Small intestine (tissue), 7 donors: ENCODE data around the gene ZDHHC4. TPM values are rescaled to one million over a fixed set of nuclear protein-coding genes. Genes with fewer than 3 reads are reported as not detected.

ENCODE experiments used
- DNase-seq, 2 donors: peaks; one replicate each; pipeline versions ENCODE4 v3.0.0 to v3.0.0-alpha.2; 2013
- FAIRE-seq: peaks from 2 replicates; lab custom pipeline; 2012; peaks lifted over from hg19 to GRCh38; lab: Jason Lieb, UNC
- H3K27ac ChIP-seq, 3 donors: one replicate each; pipeline ENCODE4 v1.5.1; 2013; ENCODE audit warnings: low read length in 2 of 3, mild to moderate bottlenecking in 2 of 3, control low read depth in 1 of 3, inconsistent platforms in 1 of 3, low read depth in 1 of 3, moderate library complexity in 1 of 3
- H3K27me3 ChIP-seq, 3 donors: one replicate each; pipeline ENCODE4 v1.6.1; 2013; ENCODE audit warnings: low read length in 3 of 3, inconsistent platforms in 1 of 3; ENCODE audit not compliant: control insufficient read depth in 3 of 3, insufficient read depth in 3 of 3
- H3K36me3 ChIP-seq, 3 donors: one replicate each; pipeline ENCODE4 v1.6.1; 2013; ENCODE audit warnings: low read length in 3 of 3, inconsistent platforms in 1 of 3, low read depth in 1 of 3, mild to moderate bottlenecking in 1 of 3, moderate library complexity in 1 of 3; ENCODE audit not compliant: control insufficient read depth in 3 of 3, insufficient read depth in 2 of 3
- H3K4me1 ChIP-seq, 3 donors: one replicate each; pipeline ENCODE4 v1.6.1; 2013; ENCODE audit warnings: low read length in 2 of 3, inconsistent platforms in 1 of 3, low read depth in 1 of 3, mild to moderate bottlenecking in 1 of 3, moderate library complexity in 1 of 3; ENCODE audit not compliant: control insufficient read depth in 3 of 3, insufficient read depth in 2 of 3
- H3K4me3 ChIP-seq, 3 donors: one replicate each; pipeline ENCODE4 v1.5.1; 2013; ENCODE audit warnings: low read length in 3 of 3, control low read depth in 1 of 3, inconsistent platforms in 1 of 3, low read depth in 1 of 3, mild to moderate bottlenecking in 1 of 3, moderate library complexity in 1 of 3
- H3K9me3 ChIP-seq, 2 donors: one replicate each; pipeline ENCODE4 v1.6.1; 2013; ENCODE audit warnings: low read depth in 1 of 2, low read length in 1 of 2; ENCODE audit not compliant: control insufficient read depth in 2 of 2, insufficient read depth in 1 of 2
- WGBS, 3 donors: extraction: QIAGEN DNeasy Blood & Tissue Kit; methylation state at CpG; one replicate each; pipeline ENCODE4 v1.1.7; 2013; 5-methylcytosine and 5-hydroxymethylcytosine counted together
- polyA plus RNA-seq, 4 donors: library from polyadenylated mRNA; stranded (reverse) in 3 of 4; unstranded in 1 of 4; fragments of 200-250 nt in 3 of 4; fragments of 120-200 nt in 1 of 4; gene quantifications; one replicate each; pipeline versions ENCODE4 v1.2.1 to v1.2.3, GENCODE V29; 2013
- donor health status: healthy with polysubstance abuse.
- donor health status: control.
- donor health status: control.
- donor health status: Bipolar disorder and iron deficiency.
- donor health status: healthy.

ZDHHC4 gene
- polyA plus RNA-seq, 4 donors: 34.0 to 67.2 (median 40.0) TPM

DNA sequence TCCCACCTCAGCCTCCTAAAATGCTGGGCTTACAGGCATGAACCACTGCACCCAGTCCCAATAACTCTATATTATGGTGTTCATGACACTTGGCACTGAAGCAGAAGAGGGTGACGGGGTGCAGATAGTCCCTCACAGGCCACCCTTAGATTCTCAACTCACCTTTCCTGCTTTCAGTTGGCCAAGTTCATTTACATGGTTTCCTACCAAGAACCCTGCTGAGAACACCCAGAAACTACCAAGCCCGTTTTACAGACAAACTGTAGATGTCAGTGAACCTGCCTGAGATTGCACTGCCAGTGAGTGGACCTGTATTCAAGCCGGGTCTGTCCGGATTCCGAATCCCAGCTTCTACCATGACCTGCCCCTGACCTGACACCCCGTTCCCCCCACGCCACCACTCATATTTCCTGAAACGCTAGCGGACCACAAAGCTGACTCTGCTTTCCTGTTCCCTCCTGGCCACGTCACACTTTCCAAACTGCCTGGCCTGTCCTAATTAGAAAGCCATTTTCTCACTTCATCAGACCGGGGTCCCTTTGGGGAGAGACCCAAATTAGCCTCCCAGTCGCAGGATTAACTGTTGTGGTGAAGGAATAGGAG lies 43.3 kb upstream of the ZDHHC4 start:
- Histone ChIP-seq H3K4me3 (no peak overlapping the region), H3K36me3 (no peaks in the 10 kb centered on the region), H3K27me3 (peaks cover 10 to 73% (median 10%) of the 10 kb centered on the region in 3 donors), H3K27ac (peak overlapping the region in 1 of 3 donors; percentile 32), H3K4me1 (peaks cover 0 to 4% (median 0%) of the 10 kb centered on the region in 3 donors), H3K9me3 (no peaks in the 10 kb centered on the region)
- FAIRE-seq: no peak
- WGBS, 3 donors: 41 to 51% (median 45%) methylated on average over 12 of the region's 12 CpGs
- no peak for DNase-seq

DNA sequence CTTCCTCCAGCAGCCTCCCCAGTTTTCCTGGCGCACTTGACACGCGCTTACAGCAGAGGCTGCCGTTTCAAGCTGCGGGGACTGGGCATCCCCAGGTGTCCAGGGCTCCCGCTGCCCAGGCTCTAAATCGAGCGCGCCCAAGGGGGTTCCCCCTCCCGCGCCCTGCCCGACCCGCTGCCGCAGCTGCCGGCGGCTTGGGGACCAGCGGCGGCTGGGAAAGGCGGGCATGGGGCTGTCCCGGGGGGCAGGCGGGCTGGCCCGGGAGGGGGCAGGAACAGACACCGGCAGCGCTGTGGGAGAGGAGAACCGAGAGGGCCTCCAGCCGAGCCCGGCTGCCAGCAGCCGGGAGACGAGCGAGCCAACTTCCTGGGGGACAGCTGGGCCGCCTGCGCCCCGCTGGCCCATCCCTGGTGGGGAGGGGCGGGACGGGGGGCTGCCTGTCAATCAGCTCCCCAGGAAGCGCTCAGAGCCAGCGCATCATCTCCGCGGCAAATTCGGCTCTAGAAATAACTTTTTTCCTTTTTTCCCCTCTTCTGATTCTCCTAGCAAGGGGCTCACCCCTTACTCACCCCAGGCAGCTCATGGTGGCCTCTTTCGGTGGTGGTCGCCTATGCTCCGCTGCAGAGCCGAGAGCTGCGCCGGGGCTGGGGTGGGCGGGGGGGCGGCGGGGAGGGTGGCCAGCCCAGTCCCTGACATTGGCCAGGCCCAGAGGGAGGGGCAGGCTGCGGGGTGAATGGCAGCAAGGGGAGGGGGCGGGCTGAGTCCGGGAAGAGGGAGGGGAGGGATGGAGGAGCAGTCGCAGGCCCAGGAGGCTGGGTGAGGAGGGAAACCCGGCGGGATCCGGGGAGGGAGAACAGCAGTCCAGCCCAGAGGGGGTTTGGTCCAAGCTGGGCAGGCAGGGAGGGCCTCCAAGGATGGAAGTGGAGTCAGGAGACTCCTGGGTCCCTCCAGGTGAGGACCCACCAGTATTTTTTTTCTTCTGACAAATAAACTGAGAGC lies 40.7 kb upstream of the ZDHHC4 start:
- Histone ChIP-seq H3K4me3 (no peak overlapping the region), H3K4me1 (no peaks in the 10 kb centered on the region)

DNA sequence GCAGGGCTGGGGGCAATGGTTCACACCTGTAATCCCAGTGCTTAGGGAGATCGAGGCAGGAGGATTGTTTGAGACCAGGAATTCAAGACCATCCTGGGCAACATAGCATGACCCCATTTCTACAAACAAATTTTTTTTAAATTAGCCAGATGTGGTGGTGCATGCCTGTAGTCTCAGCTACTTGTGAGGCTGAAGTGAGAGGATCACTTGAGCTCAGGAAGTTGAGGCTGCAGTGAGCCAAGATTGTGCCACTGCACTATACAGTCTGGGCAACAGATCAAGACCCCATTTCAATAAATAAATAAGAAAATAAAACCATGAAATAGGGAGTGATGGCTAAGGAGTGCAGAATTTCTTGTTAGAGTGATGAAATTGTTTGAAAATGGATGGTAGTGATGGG lies 34.9 kb upstream of the ZDHHC4 start:
- FAIRE-seq (no peak), DNase-seq (no peak)
- Histone ChIP-seq H3K27me3 (peaks cover 0 to 8% (median 4%) of the 10 kb centered on the region in 3 donors), H3K4me3 (no peak overlapping the region), H3K36me3 (no peaks in the 10 kb centered on the region), H3K9me3 (no peaks in the 10 kb centered on the region), H3K4me1 (no peaks in the 10 kb centered on the region), H3K27ac (no peak overlapping the region)
- WGBS, 3 donors: 83 to 90% (median 89%) methylated on average over 1 of the region's 1 CpG

More for the DNA sequence above, 40.7 kb upstream of the ZDHHC4 start:
- Histone ChIP-seq H3K9me3 (no peaks in the 10 kb centered on the region), H3K36me3 (no peaks in the 10 kb centered on the region), H3K27ac (no peak overlapping the region), H3K27me3 (peaks cover 7 to 57% (median 10%) of the 10 kb centered on the region in 3 donors)
- DNase-seq (no peak), FAIRE-seq (no peak)
- WGBS, 3 donors: 2 to 4% (median 4%) methylated on average over 30 to 56 of the region's 56 CpGs

DNA sequence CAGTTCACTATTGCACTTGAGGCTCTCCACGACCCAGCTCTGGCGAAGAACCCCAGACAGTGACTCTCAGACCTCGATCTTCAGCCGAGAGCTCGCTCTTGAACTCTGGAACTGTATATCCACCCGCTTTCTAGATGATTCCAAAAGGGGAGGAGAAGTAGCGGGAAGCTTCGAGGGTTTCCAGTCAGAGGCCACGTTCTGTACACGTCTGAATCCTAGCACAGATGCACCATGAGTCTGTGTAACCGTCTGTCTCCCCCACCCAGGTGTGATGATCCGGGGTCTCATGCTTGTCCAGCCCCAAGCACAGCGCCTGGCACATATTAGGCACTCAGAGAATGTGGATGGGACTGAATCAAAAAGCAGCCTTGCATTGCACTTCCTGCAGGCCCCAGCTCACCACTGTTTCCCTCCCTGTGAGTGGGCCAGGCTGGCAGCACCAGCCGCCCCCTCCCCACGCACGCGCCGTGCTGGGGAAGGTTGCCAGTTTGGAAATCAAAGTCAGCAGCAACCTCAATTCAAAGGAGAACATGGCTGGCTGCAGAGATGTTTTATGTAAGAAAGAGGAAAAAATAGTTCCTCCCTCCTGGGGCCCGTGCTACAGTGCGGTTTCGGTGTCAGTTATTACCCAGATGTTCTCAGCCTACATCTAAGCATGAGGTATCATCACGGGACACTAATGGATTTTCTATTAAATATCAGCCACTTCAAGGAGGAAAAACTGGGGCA lies 31.7 kb upstream of the ZDHHC4 start:
- Histone ChIP-seq H3K4me1 (no peaks in the 10 kb centered on the region), H3K27ac (no peak overlapping the region), H3K9me3 (no peaks in the 10 kb centered on the region), H3K36me3 (no peaks in the 10 kb centered on the region), H3K4me3 (no peak overlapping the region), H3K27me3 (no peaks in the 10 kb centered on the region)
- no peak for FAIRE-seq
- no peak for DNase-seq
- 77 to 84% (median 78%) methylated on average over 22 of the region's 22 CpGs for WGBS, 3 donors

DNA sequence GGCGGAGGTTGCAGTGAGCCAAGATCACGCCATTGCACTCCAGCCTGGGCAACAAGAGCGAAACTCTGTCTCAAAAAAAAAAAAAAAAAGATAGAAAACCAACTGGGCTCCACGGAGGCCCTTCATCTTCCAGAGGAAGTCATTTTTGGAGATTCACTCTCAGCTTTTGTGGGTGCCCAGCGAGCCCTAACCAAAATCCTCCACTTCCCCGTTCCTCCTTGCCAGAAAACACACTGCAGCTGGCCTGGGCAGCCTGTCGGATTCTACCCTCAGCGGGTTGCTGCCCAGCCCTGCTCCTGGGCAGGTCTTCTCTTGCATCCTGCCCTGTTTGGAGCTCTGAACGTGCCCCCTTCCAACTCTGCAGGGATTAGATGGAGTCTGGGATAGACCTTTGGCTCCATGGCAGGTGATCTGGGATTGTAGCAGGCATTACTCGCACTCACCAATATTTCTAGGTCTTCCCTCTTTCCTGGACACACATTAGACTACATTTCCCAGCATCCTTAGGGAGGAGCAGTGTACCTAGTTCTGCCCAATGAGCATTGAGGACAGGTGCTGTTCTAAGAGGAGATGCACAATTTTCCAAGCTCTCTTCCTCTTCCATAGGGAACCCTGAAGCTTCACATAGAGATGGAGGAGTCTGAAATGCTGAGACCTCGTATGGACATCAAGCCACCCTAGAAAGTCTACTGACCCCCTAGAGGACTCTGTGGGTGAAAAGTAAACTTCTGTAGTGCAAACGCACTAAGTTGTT lies 30.6 kb upstream of the ZDHHC4 start:
- FAIRE-seq: no peak
- Histone ChIP-seq H3K27me3 (no peaks in the 10 kb centered on the region), H3K36me3 (no peaks in the 10 kb centered on the region), H3K27ac (no peak overlapping the region), H3K4me3 (no peak overlapping the region), H3K4me1 (no peaks in the 10 kb centered on the region), H3K9me3 (no peaks in the 10 kb centered on the region)
- WGBS, 3 donors: 66 to 74% (median 71%) methylated on average over 10 to 11 of the region's 12 CpGs
- peak; percentile 31 to 34 for DNase-seq

DNA sequence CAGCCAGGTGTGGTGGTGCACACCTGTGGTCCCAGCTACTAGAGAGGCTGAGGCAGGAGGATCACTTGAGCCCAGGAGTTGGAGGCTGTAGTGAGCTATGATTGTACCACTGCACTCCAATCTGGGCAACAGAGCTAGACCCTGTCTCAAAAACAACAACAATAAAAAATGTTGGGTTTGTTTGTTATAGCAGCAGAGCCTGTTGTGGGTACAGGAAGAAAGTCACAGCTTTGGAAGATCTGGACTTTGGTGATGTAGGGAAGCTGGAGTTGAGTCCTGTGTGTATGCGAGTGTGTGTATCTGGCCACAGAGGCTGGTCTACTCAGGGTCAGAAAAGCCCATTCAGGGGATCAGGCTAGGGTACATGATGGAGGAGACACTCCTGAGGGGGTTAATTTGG lies 29.9 kb upstream of the ZDHHC4 start:
- FAIRE-seq: no peak

DNA sequence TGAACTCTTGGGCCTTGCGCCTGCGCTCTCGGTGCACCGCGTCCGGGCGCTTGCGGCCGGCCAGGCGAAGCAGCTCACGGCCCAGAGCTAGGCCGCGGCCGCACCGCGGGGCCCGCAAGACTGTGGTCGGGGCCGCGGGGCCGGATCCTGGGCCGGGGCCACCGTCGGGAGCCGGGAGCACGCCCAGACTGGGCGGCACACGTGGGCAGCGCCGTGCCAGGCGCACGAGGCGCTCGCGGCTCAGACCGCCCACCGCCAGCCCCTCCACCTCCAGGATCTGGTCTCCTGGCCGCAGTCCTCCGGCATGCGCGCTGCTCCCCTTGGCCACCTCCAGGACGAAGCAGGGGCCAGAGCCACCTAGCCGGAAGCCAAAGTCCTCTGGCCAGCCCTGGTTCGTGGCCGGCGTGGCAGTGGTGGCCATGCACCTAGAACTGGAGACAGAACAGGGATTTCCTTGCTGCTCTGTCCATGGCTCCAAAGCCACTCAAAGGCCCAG lies 26.2 kb upstream of the ZDHHC4 start, which contains the start of gene GRID2IP:
TSS of gene GRID2IP (minus strand) at position 446 of the 496 bp plus-strand sequence. CDS start at position 421, 25 bp downstream.
- 74 to 87% (median 82%) methylated on average over 32 to 46 of the region's 46 CpGs for WGBS, 3 donors
- Histone ChIP-seq H3K9me3 (no peaks in the 10 kb centered on the region), H3K4me1 (no peaks in the 10 kb centered on the region), H3K36me3 (no peaks in the 10 kb centered on the region), H3K27me3 (peaks cover 0 to 2% (median 0%) of the 10 kb centered on the region in 3 donors), H3K4me3 (no peak within 1 kb of the TSS), H3K27ac (no peak within 1 kb of the TSS)
- DNase-seq (no peak), FAIRE-seq (no peak)

More for the DNA sequence above, 29.9 kb upstream of the ZDHHC4 start:
- 97 to 100% (median 100%) methylated on average over 1 of the region's 1 CpG for WGBS, 3 donors
- Histone ChIP-seq H3K9me3 (no peaks in the 10 kb centered on the region), H3K4me3 (no peak overlapping the region), H3K27me3 (no peaks in the 10 kb centered on the region), H3K27ac (no peak overlapping the region), H3K4me1 (no peaks in the 10 kb centered on the region), H3K36me3 (no peaks in the 10 kb centered on the region)
- no peak for DNase-seq
